Activated CD8-positive, alpha-beta T cell treated with anti-CD3 and anti-CD28 coated beads for 36 hours (primary cell): Measurements from ENCODE around the gene PLEKHO1. TPM values are rescaled to one million over a fixed set of nuclear protein-coding genes. Genes with fewer than 3 reads are reported as not detected.

Source experiments
- ATAC-seq: fragments of 200-7000 bp; cut with Tn5 transposase; one replicate; pipeline ENCODE4 v1.10.0; 2021; ENCODE audit warnings: mild to moderate bottlenecking, moderate library complexity
- CTCF ChIA-PET: fragments of 350-600 bp; sonication (Branson Sonifier 250); formaldehyde crosslinking; loops from one replicate; lab custom pipeline; 2021; ENCODE audit warnings: antibody characterized with exemption; lab: Charles Lee
- POLR2A ChIA-PET: fragments of 350-600 bp; sonication (Branson Sonifier 250); formaldehyde crosslinking; loops from one replicate; lab custom pipeline; 2021; ENCODE audit warnings: antibody characterized with exemption; lab: Charles Lee
- DNase-seq: peaks from one replicate; pipeline ENCODE4 v3.0.0-alpha.2; 2020
- H3K27ac Mint-ChIP-seq: one replicate; pipeline ENCODE4 v1.8.0; 2021; ENCODE audit warnings: mild to moderate bottlenecking, mixed read lengths
- H3K27me3 Mint-ChIP-seq: one replicate; pipeline ENCODE4 v1.8.0; 2021; ENCODE audit warnings: mixed read lengths
- H3K36me3 Mint-ChIP-seq: one replicate; pipeline ENCODE4 v1.8.0; 2021; ENCODE audit warnings: low read depth, mixed read lengths
- H3K4me1 Mint-ChIP-seq: one replicate; pipeline ENCODE4 v1.8.0; 2021; ENCODE audit warnings: low read depth, mixed read lengths
- H3K4me3 Mint-ChIP-seq: one replicate; pipeline ENCODE4 v1.8.0; 2021; ENCODE audit warnings: mild to moderate bottlenecking, moderate library complexity, mixed read lengths
- H3K9me3 Mint-ChIP-seq: one replicate; pipeline ENCODE4 v1.8.0; 2021; ENCODE audit warnings: mixed read lengths
- CTCF ChIP-seq: fragments of 200-600 bp; IDR thresholded peaks from one replicate; pipeline ENCODE4 v1.8.0; 2022; ENCODE audit warnings: antibody characterized with exemption, mild to moderate bottlenecking
- intact Hi-C: fragments of 100-400 bp; cut with micrococcal nuclease; formaldehyde crosslinking; loops from one replicate; pipeline ENCODE4 v1.10.0; 2022
- total RNA-seq, 2 experiments: library from RNA; stranded (reverse); gene quantifications; one replicate each; pipeline ENCODE4 v1.2.3, GENCODE V29; 2021

PLEKHO1 gene
- total RNA-seq, 2 experiments from 2014 or later: 18.2 to 19.0 TPM

GRCh38 chr1:150110116-150110515, 39.6 kb upstream of the PLEKHO1 start:
- CTCF ChIA-PET: interaction anchor here (0.7 to 1.7 kb wide), 4 partner anchors 12 to 59 kb away, joined by 3 read pairs; no protein-coding TSS in a partner anchor
- Mint-ChIP-seq H3K27ac (peak overlapping the region; percentile 85), H3K4me1 (peaks cover 61% of the 10 kb centered on the region), H3K9me3 (peaks cover 6% of the 10 kb centered on the region), H3K36me3 (peaks cover 22% of the 10 kb centered on the region), H3K4me3 (peak overlapping the region; percentile 42), H3K27me3 (no peaks in the 10 kb centered on the region)
- intact Hi-C loops: loop anchor here (5.0 kb wide), 1 partner anchor 52 kb away; no protein-coding TSS in a partner anchor
- peak; percentile 42 for ATAC-seq
- DNase-seq: no peak
- no peak for TF ChIP-seq CTCF
- POLR2A ChIA-PET: interaction anchor here (0.9 to 1.8 kb wide), 3 partner anchors 18 to 42 kb away, joined by 3 to 6 read pairs (median 4); partner anchors contain the start of gene VPS45

GRCh38 chr1:150111670-150112069, 38.0 kb upstream of the PLEKHO1 start:
- H3K36me3 Mint-ChIP-seq: peaks cover 22% of the 10 kb centered on the region
- ATAC-seq: no peak
- intact Hi-C loops: loop anchor here (5.0 kb wide), 1 partner anchor 51 kb away; no protein-coding TSS in a partner anchor

GRCh38 chr1:150115121-150115520, 34.6 kb upstream of the PLEKHO1 start:
- ChIA-PET POLR2A (interaction anchor here (1.1 kb wide), 1 partner anchor 17 kb away, joined by 3 read pairs; no protein-coding TSS in a partner anchor), CTCF (interaction anchor here (1.5 kb wide), 1 partner anchor 43 kb away, joined by 4 read pairs; no protein-coding TSS in a partner anchor)
- ATAC-seq (no peak), DNase-seq (no peak)
- TF ChIP-seq CTCF: no peak
- intact Hi-C loops: no loop called here
- Mint-ChIP-seq H3K36me3 (peaks cover 22% of the 10 kb centered on the region), H3K9me3 (peaks cover 8% of the 10 kb centered on the region), H3K4me3 (no peak overlapping the region), H3K27me3 (no peaks in the 10 kb centered on the region), H3K4me1 (peaks cover 19% of the 10 kb centered on the region), H3K27ac (no peak overlapping the region)

More at GRCh38 chr1:150111670-150112069, 38.0 kb upstream of the PLEKHO1 start:
- no peak overlapping the region for H3K27ac Mint-ChIP-seq
- peaks cover 8% of the 10 kb centered on the region for H3K9me3 Mint-ChIP-seq
- no peak for DNase-seq
- H3K4me1 Mint-ChIP-seq: peaks cover 47% of the 10 kb centered on the region
- peak overlapping the region; percentile 20 for H3K4me3 Mint-ChIP-seq
- TF ChIP-seq CTCF: no peak
- H3K27me3 Mint-ChIP-seq: no peaks in the 10 kb centered on the region
- POLR2A ChIA-PET: interaction anchor here (0.7 to 1.8 kb wide), 2 partner anchors 19 to 48 kb away, joined by 3 to 4 read pairs; no protein-coding TSS in a partner anchor
- CTCF ChIA-PET: interaction anchor here (1.5 kb wide), 1 partner anchor 54 kb away, joined by 4 read pairs; no protein-coding TSS in a partner anchor

DNA sequence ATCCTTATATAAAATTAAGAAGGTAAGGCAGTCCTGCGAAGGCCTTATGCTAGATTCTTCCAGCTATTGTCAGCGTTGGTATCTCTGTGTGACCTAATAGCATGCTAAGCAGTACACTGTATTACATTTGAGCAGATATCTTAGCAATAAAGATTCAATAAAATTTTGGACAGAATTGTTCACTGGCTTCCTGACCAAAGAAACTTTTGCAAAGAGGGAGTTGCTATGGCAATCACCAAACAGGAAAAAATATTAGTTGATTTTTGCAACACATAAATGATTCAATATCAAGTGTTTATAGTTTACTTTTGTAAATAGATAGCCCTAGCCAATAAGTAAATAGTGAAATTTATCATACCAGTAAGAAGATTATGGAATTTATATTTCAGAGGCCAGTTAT, 31.0 kb upstream of the PLEKHO1 start:
- intact Hi-C loops: no loop called here
- Mint-ChIP-seq H3K27me3 (no peaks in the 10 kb centered on the region), H3K9me3 (peaks cover 6% of the 10 kb centered on the region), H3K36me3 (peaks cover 12% of the 10 kb centered on the region), H3K27ac (no peak overlapping the region), H3K4me3 (no peak overlapping the region), H3K4me1 (peaks cover 5% of the 10 kb centered on the region)
- POLR2A ChIA-PET: no interaction called here
- TF ChIP-seq CTCF: no peak
- no peak for DNase-seq
- CTCF ChIA-PET: no interaction called here
- no peak for ATAC-seq

- Mint-ChIP-seq H3K27ac (no peak overlapping the region), H3K27me3 (no peaks in the 10 kb centered on the region), H3K4me3 (no peak overlapping the region), H3K4me1 (peaks cover 5% of the 10 kb centered on the region), H3K36me3 (peaks cover 4% of the 10 kb centered on the region), H3K9me3 (no peaks in the 10 kb centered on the region)
- POLR2A ChIA-PET: interaction anchor here (0.6 kb wide), 1 partner anchor 105 kb away, joined by 3 read pairs; no protein-coding TSS in a partner anchor
- DNase-seq (no peak), ATAC-seq (no peak)
- intact Hi-C loops: no loop called here
- TF ChIP-seq CTCF: no peak
- CTCF ChIA-PET: no interaction called here
These were observed 28.4 kb upstream of the PLEKHO1 start for GRCh38 chr1:150121236-150121862.
